T-helper 1 cell treated with Interleukin-12 subunit alpha and Interleukin-12 subunit beta and Interleukin-4 antibody, amounts not matched to agents 30 μg/mL and 1 μg/mL, for 36 hours (primary cell): Measurements from ENCODE around the gene KRT71.

Source experiments
- H3K27ac Mint-ChIP-seq: one replicate; pipeline ENCODE4 v1.8.0; 2021; ENCODE audit warnings: mild to moderate bottlenecking, mixed read lengths
- H3K27me3 Mint-ChIP-seq: one replicate; pipeline ENCODE4 v1.8.0; 2021; ENCODE audit warnings: low read depth, mixed read lengths
- H3K36me3 Mint-ChIP-seq: one replicate; pipeline ENCODE4 v1.8.0; 2021; ENCODE audit warnings: low read depth, mixed read lengths
- H3K4me1 Mint-ChIP-seq: one replicate; pipeline ENCODE4 v1.8.0; 2021; ENCODE audit warnings: low read depth, mixed read lengths
- H3K4me3 Mint-ChIP-seq: one replicate; pipeline ENCODE4 v1.8.0; 2021; ENCODE audit warnings: mild to moderate bottlenecking, moderate library complexity, mixed read lengths
- H3K9me3 Mint-ChIP-seq: one replicate; pipeline ENCODE4 v1.8.0; 2021; ENCODE audit warnings: mixed read lengths

KRT71 gene

GRCh38 chr12:52495389-52495788 lies 57.6 kb downstream of the KRT71 start:
- no peak overlapping the region for H3K4me3 Mint-ChIP-seq
- H3K4me1 Mint-ChIP-seq, result no peaks in the 10 kb centered on the region
- H3K9me3 Mint-ChIP-seq, result no peaks in the 10 kb centered on the region
- no peak overlapping the region for H3K27ac Mint-ChIP-seq
- no peaks in the 10 kb centered on the region for H3K36me3 Mint-ChIP-seq
- peaks cover 21% of the 10 kb centered on the region for H3K27me3 Mint-ChIP-seq

- no peaks in the 10 kb centered on the region for H3K9me3 Mint-ChIP-seq
- no peaks in the 10 kb centered on the region for H3K36me3 Mint-ChIP-seq
- H3K4me3 Mint-ChIP-seq, result no peak overlapping the region
- no peak overlapping the region for H3K27ac Mint-ChIP-seq
- no peaks in the 10 kb centered on the region for H3K4me1 Mint-ChIP-seq
- H3K27me3 Mint-ChIP-seq, result peaks cover 21% of the 10 kb centered on the region
Measured at GRCh38 chr12:52494518-52494917, 58.4 kb downstream of the KRT71 start.

GRCh38 chr12:52494100-52494499 lies 58.8 kb downstream of the KRT71 start:
- H3K4me1 Mint-ChIP-seq, result no peaks in the 10 kb centered on the region
- H3K4me3 Mint-ChIP-seq, result no peak overlapping the region
- H3K27ac Mint-ChIP-seq, result no peak overlapping the region
- peaks cover 21% of the 10 kb centered on the region for H3K27me3 Mint-ChIP-seq
- no peaks in the 10 kb centered on the region for H3K9me3 Mint-ChIP-seq
- no peaks in the 10 kb centered on the region for H3K36me3 Mint-ChIP-seq
